Fibroblast of upper back skin (primary cell): Measurements from ENCODE around the gene SRP68.
"Not testable (repeated sequence)": the region's sequence is repeated elsewhere in the genome, so short reads cannot be mapped to it uniquely, and the experiment has no call there.

Experiments used
- DNase-seq: peaks from one replicate; pipeline ENCODE4 v3.0.0-alpha.2; 2013

SRP68 gene

GRCh38 chr17:76089680-76090516, 17.6 kb upstream of the SRP68 start:
- DNase-seq, result no peak

GRCh38 chr17:76088868-76089576, 16.7 kb upstream of the SRP68 start:
- DNase-seq, result no peak

- DNase-seq, result no peak
These were observed 15.9 kb upstream of the SRP68 start for GRCh38 chr17:76088041-76088867.

- no peak for DNase-seq
These were observed 15.2 kb upstream of the SRP68 start for GRCh38 chr17:76087531-76087930.

- no peak for DNase-seq
These were observed 14.1 kb upstream of the SRP68 start for GRCh38 chr17:76086384-76086783.

- DNase-seq, result no peak
These were observed 13.5 kb upstream of the SRP68 start for GRCh38 chr17:76085731-76086366.

- DNase-seq, result no peak
These were observed 12.9 kb upstream of the SRP68 start for GRCh38 chr17:76085066-76085730.

GRCh38 chr17:76083536-76084182, 11.3 kb upstream of the SRP68 start:
- no peak for DNase-seq

GRCh38 chr17:76082326-76083251, 10.3 kb upstream of the SRP68 start:
- no peak for DNase-seq

GRCh38 chr17:76081295-76082210, 9.2 kb upstream of the SRP68 start:
- DNase-seq, result no peak

GRCh38 chr17:76080768-76081287, 8.5 kb upstream of the SRP68 start:
- DNase-seq, result no peak

GRCh38 chr17:76079956-76080767, 7.8 kb upstream of the SRP68 start:
- no peak for DNase-seq

- DNase-seq, result no peak
These were observed 7.2 kb upstream of the SRP68 start for GRCh38 chr17:76079535-76079955.

- DNase-seq, result no peak
These were observed 6.7 kb upstream of the SRP68 start, which contains the start of gene ZACN for GRCh38 chr17:76078860-76079534. Gene ZACN (plus strand): TSS chr17:76079182. CDS start chr17:76079265, 83 bp downstream.

GRCh38 chr17:76078370-76078769, 6.1 kb upstream of the SRP68 start:
- not testable (repeated sequence) for DNase-seq

- DNase-seq, result no peak
These were observed 5.3 kb upstream of the SRP68 start for GRCh38 chr17:76077584-76078110.
